Measurements from ENCODE around the gene PHLPP1. TPM values are rescaled to one million over a fixed set of nuclear protein-coding genes. Genes with fewer than 3 reads are reported as not detected.

The PHLPP1 gene
- total RNA-seq, 1 donor from 2014 or later, result 13.3 TPM

DNA sequence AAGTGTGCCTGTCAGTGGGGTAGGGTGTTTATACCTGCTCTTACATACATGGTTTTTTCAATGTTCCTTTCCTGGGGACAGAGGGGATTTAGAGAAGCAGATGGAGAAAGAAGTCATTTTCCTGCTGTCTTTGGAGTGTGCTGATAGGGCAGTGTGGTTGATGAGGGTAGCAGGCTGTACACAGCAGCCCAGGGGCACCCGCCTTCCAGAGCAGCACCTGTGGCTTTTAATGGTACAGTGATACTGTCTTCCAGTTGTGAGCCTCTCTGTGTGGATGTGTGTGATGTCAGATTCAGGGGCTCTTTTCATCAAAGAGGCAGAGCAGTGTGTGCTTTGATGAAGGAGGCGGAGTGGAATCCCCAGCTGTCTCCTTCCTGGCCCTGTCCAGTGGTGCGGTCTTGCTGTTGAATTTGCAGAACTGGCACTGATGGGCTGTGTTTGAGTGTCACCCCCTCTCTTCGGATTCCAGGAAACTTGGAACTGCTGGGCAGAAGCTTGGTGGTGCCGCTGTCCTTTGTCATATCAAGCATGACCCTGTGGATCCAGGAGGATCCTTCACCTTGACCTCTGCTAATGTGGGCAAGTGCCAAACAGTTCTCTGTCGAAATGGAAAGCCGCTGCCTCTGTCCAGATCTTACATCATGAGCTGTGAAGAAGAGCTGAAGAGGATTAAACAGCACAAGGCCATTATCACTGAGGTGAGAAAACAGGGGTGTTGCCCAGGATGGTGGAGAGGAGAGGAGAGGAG, 259.8 kb downstream of the PHLPP1 start:
- Mint-ChIP-seq H3K27me3 (ENCODE audit: low read depth, unreplicated experiment) (no peaks in the 10 kb centered on the region), H3K9me3 (ENCODE audit: unreplicated experiment) (no peaks in the 10 kb centered on the region), H3K36me3 (ENCODE audit: low read depth, unreplicated experiment) (peaks cover 19% of the 10 kb centered on the region), H3K4me1 (ENCODE audit: low read depth, unreplicated experiment) (no peaks in the 10 kb centered on the region), H3K27ac (ENCODE audit: unreplicated experiment) (no peak overlapping the region), H3K4me3 (ENCODE audit: unreplicated experiment) (no peak overlapping the region)
- Histone ChIP-seq H2AFZ (ENCODE audit: low read depth, low read length) (no peak overlapping the region), H3K27me3 (ENCODE audit: insufficient read depth, low read length) (no peaks in the 10 kb centered on the region), H3K4me2 (ENCODE audit: low read length) (no peak overlapping the region), H3K4me1 (ENCODE audit: insufficient read depth, low read length) (peaks cover 8% of the 10 kb centered on the region), H3K9me3 (ENCODE audit: insufficient read depth, low read depth, low read length) (no peaks in the 10 kb centered on the region), H3K9ac (ENCODE audit: low read length) (no peak overlapping the region), H4K20me1 (ENCODE audit: insufficient read depth, low read length) (peaks cover 5% of the 10 kb centered on the region), H3K79me2 (ENCODE audit: insufficient read depth, low read length) (no peaks in the 10 kb centered on the region), H3K4me3 (ENCODE audit: insufficient read depth, low read depth, low read length) (no peak overlapping the region), H3K36me3 (ENCODE audit: insufficient read depth, low read length) (peaks cover 3% of the 10 kb centered on the region), H3K27ac (ENCODE audit: low read depth, low read length) (no peak overlapping the region)
- TF ChIP-seq, protein P1, sequence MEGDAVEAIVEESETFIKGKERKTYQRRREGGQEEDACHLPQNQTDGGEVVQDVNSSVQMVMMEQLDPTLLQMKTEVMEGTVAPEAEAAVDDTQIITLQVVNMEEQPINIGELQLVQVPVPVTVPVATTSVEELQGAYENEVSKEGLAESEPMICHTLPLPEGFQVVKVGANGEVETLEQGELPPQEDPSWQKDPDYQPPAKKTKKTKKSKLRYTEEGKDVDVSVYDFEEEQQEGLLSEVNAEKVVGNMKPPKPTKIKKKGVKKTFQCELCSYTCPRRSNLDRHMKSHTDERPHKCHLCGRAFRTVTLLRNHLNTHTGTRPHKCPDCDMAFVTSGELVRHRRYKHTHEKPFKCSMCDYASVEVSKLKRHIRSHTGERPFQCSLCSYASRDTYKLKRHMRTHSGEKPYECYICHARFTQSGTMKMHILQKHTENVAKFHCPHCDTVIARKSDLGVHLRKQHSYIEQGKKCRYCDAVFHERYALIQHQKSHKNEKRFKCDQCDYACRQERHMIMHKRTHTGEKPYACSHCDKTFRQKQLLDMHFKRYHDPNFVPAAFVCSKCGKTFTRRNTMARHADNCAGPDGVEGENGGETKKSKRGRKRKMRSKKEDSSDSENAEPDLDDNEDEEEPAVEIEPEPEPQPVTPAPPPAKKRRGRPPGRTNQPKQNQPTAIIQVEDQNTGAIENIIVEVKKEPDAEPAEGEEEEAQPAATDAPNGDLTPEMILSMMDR (IDR thresholded peaks at IDR 0.05; ENCODE audit: insufficient read depth, low read depth, low read length), result no peak
- TF ChIP-seq EZH2 (IDR thresholded peaks at IDR 0.05; ENCODE audit: insufficient read depth, low read length), result no peak
- DNase-seq (ENCODE audit: low read depth) (no peak), FAIRE-seq (no peak)

DNA sequence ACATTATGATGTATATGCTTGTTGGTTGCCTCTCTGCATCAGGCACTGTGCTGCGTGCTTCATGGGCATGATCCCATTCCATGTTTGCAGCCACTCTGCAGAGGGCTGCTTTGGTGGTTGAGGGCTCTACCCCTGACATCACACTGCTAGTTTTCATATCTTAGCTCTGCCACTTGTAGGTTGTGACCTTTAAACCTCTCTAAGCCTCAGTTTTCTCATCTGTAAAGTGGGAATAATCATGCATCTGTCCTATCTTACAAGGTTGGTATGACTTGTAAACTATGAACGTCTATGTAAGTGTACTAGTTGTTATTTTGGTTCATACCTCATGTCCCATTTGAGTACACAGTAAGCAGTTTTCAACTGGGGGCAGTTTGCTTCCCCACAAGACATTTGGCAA, 260.4 kb downstream of the PHLPP1 start:
- H3K9me3 Mint-ChIP-seq (ENCODE audit: unreplicated experiment), result no peaks in the 10 kb centered on the region
- no peaks in the 10 kb centered on the region for H3K79me2 ChIP-seq (ENCODE audit: insufficient read depth, low read length)
- no peak overlapping the region for H3K4me3 ChIP-seq (ENCODE audit: insufficient read depth, low read depth, low read length)
- peaks cover 19% of the 10 kb centered on the region for H3K36me3 Mint-ChIP-seq (ENCODE audit: low read depth, unreplicated experiment)
- DNase-seq (ENCODE audit: low read depth) (no peak), FAIRE-seq (no peak)
- peaks cover 3% of the 10 kb centered on the region for H3K36me3 ChIP-seq (ENCODE audit: insufficient read depth, low read length)
- H3K27me3 ChIP-seq (ENCODE audit: insufficient read depth, low read length), result no peaks in the 10 kb centered on the region
- no peak overlapping the region for H3K9ac ChIP-seq (ENCODE audit: low read length)
- peaks cover 8% of the 10 kb centered on the region for H3K4me1 ChIP-seq (ENCODE audit: insufficient read depth, low read length)
- no peak overlapping the region for H3K4me2 ChIP-seq (ENCODE audit: low read length)
- H3K4me1 Mint-ChIP-seq (ENCODE audit: low read depth, unreplicated experiment), result no peaks in the 10 kb centered on the region
- no peak overlapping the region for H3K27ac Mint-ChIP-seq (ENCODE audit: unreplicated experiment)
- no peak for TF ChIP-seq EZH2 (IDR thresholded peaks at IDR 0.05; ENCODE audit: insufficient read depth, low read length)
- TF ChIP-seq, protein P1 (IDR thresholded peaks at IDR 0.05; ENCODE audit: insufficient read depth, low read depth, low read length), result no peak
- no peak overlapping the region for H3K4me3 Mint-ChIP-seq (ENCODE audit: unreplicated experiment)
- H4K20me1 ChIP-seq (ENCODE audit: insufficient read depth, low read length), result peaks cover 7% of the 10 kb centered on the region
- no peak overlapping the region for H3K27ac ChIP-seq (ENCODE audit: low read depth, low read length)
- H3K9me3 ChIP-seq (ENCODE audit: insufficient read depth, low read depth, low read length), result no peaks in the 10 kb centered on the region
- H3K27me3 Mint-ChIP-seq (ENCODE audit: low read depth, unreplicated experiment), result no peaks in the 10 kb centered on the region
- H2AFZ ChIP-seq (ENCODE audit: low read depth, low read length), result no peak overlapping the region

DNA sequence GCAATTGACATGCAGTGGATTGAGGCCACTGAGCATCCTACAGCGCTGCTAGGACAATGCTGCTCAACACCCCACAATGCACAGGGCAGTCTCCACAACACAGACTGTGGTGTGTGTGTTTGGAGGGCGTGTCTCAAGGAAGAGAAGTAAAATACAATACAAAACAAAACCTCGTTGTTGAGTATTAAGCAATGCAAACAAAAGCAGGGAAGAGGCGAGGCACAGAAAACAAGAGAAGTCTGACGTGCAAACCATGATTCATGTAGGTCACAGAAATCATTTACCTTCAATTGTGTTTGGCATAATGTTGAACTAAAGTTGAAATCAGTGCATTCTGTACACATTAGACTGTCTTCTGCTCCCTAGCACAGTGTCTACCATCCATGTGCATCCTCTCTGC, 260.9 kb downstream of the PHLPP1 start:
- Mint-ChIP-seq H3K9me3 (ENCODE audit: unreplicated experiment) (no peaks in the 10 kb centered on the region), H3K27me3 (ENCODE audit: low read depth, unreplicated experiment) (no peaks in the 10 kb centered on the region), H3K4me1 (ENCODE audit: low read depth, unreplicated experiment) (no peaks in the 10 kb centered on the region), H3K27ac (ENCODE audit: unreplicated experiment) (no peak overlapping the region), H3K4me3 (ENCODE audit: unreplicated experiment) (no peak overlapping the region), H3K36me3 (ENCODE audit: low read depth, unreplicated experiment) (peaks cover 20% of the 10 kb centered on the region)
- no peak overlapping the region for H3K27ac ChIP-seq (ENCODE audit: low read depth, low read length)
- no peak for TF ChIP-seq EZH2 (IDR thresholded peaks at IDR 0.05; ENCODE audit: insufficient read depth, low read length)
- TF ChIP-seq, protein P1 (IDR thresholded peaks at IDR 0.05; ENCODE audit: insufficient read depth, low read depth, low read length), result no peak
- no peak overlapping the region for H3K4me2 ChIP-seq (ENCODE audit: low read length)
- no peak for DNase-seq (ENCODE audit: low read depth)
- no peaks in the 10 kb centered on the region for H3K9me3 ChIP-seq (ENCODE audit: insufficient read depth, low read depth, low read length)
- H3K4me3 ChIP-seq (ENCODE audit: insufficient read depth, low read depth, low read length), result no peak overlapping the region
- no peak overlapping the region for H3K9ac ChIP-seq (ENCODE audit: low read length)
- H4K20me1 ChIP-seq (ENCODE audit: insufficient read depth, low read length), result peaks cover 7% of the 10 kb centered on the region
- peaks cover 8% of the 10 kb centered on the region for H3K4me1 ChIP-seq (ENCODE audit: insufficient read depth, low read length)
- no peak overlapping the region for H2AFZ ChIP-seq (ENCODE audit: low read depth, low read length)
- no peaks in the 10 kb centered on the region for H3K79me2 ChIP-seq (ENCODE audit: insufficient read depth, low read length)
- peaks cover 3% of the 10 kb centered on the region for H3K36me3 ChIP-seq (ENCODE audit: insufficient read depth, low read length)
- no peak for FAIRE-seq
- H3K27me3 ChIP-seq (ENCODE audit: insufficient read depth, low read length), result no peaks in the 10 kb centered on the region

All from astrocyte (in vitro differentiated cells and primary cell).